Neuron (in vitro differentiated cells): ENCODE data around the gene PLAAT5.
A peak's percentile ranks its signal among the peaks of the same experiment; 100 is the strongest.

Source experiments
- H2AFZ ChIP-seq: one replicate; pipeline ENCODE4 v1.6.1; 2013; ENCODE audit warnings: low read depth, mild to moderate bottlenecking, inconsistent platforms, low read length, moderate library complexity
- H3K27me3 ChIP-seq: one replicate; pipeline ENCODE4 v1.6.1; 2013; ENCODE audit warnings: low read length; ENCODE audit not compliant: insufficient read depth
- H3K36me3 ChIP-seq: one replicate; pipeline ENCODE4 v1.6.1; 2013; ENCODE audit warnings: low read length; ENCODE audit not compliant: insufficient read depth
- H3K4me1 ChIP-seq: one replicate; pipeline ENCODE4 v1.6.1; 2013; ENCODE audit warnings: low read length; ENCODE audit not compliant: insufficient read depth
- H3K4me3 ChIP-seq: 2 replicates; pipeline ENCODE4 v1.5.1; 2013; ENCODE audit warnings: mild to moderate bottlenecking, low read length, moderate library complexity
- H3K9me3 ChIP-seq: one replicate; pipeline ENCODE4 v1.6.1; 2013; ENCODE audit warnings: low read length

PLAAT5 gene

GRCh38 chr11:63491636-63492372 lies 837 bp upstream of the PLAAT5 start:
- Histone ChIP-seq H3K9me3 (peaks cover 3% of the 10 kb centered on the region), H3K27me3 (peaks cover 38% of the 10 kb centered on the region)

GRCh38 chr11:63491240-63491587 lies 247 bp upstream of the PLAAT5 start:
- Histone ChIP-seq H3K36me3 (no peaks in the 10 kb centered on the region), H3K4me3 (peak overlapping the region; percentile 18), H2AFZ (peak overlapping the region; percentile 65), H3K9me3 (peaks cover 3% of the 10 kb centered on the region), H3K4me1 (peaks cover 2% of the 10 kb centered on the region), H3K27me3 (peaks cover 38% of the 10 kb centered on the region)

More at GRCh38 chr11:63491636-63492372, 837 bp upstream of the PLAAT5 start:
- H3K4me3 ChIP-seq = no peak overlapping the region
- H3K36me3 ChIP-seq = no peaks in the 10 kb centered on the region
- H2AFZ ChIP-seq = no peak overlapping the region
- peaks cover 2% of the 10 kb centered on the region for H3K4me1 ChIP-seq

GRCh38 chr11:63489879-63490278 lies 1.1 kb downstream of the PLAAT5 start:
- peaks cover 3% of the 10 kb centered on the region for H3K9me3 ChIP-seq
- H2AFZ ChIP-seq = no peak overlapping the region
- no peak overlapping the region for H3K4me3 ChIP-seq
- H3K36me3 ChIP-seq = no peaks in the 10 kb centered on the region
- H3K27me3 ChIP-seq = peaks cover 38% of the 10 kb centered on the region
- H3K4me1 ChIP-seq = peaks cover 2% of the 10 kb centered on the region

GRCh38 chr11:63488789-63489188 lies 2.2 kb downstream of the PLAAT5 start:
- Histone ChIP-seq H3K36me3 (no peaks in the 10 kb centered on the region), H2AFZ (no peak overlapping the region), H3K4me3 (no peak overlapping the region), H3K4me1 (peaks cover 2% of the 10 kb centered on the region), H3K9me3 (peaks cover 3% of the 10 kb centered on the region), H3K27me3 (peaks cover 38% of the 10 kb centered on the region)

- Histone ChIP-seq H3K9me3 (peaks cover 3% of the 10 kb centered on the region), H2AFZ (no peak overlapping the region), H3K36me3 (no peaks in the 10 kb centered on the region), H3K27me3 (peaks cover 19% of the 10 kb centered on the region), H3K4me1 (no peaks in the 10 kb centered on the region), H3K4me3 (no peak overlapping the region)
Observed at GRCh38 chr11:63485777-63486176, 5.2 kb downstream of the PLAAT5 start.

GRCh38 chr11:63480039-63480438 lies 10.9 kb downstream of the PLAAT5 start:
- no peaks in the 10 kb centered on the region for H3K9me3 ChIP-seq
- no peak overlapping the region for H3K4me3 ChIP-seq
- H2AFZ ChIP-seq = no peak overlapping the region
- no peaks in the 10 kb centered on the region for H3K4me1 ChIP-seq
- no peaks in the 10 kb centered on the region for H3K27me3 ChIP-seq
- no peaks in the 10 kb centered on the region for H3K36me3 ChIP-seq

GRCh38 chr11:63478896-63479295 lies 12.1 kb downstream of the PLAAT5 start:
- no peaks in the 10 kb centered on the region for H3K9me3 ChIP-seq
- H3K4me3 ChIP-seq = no peak overlapping the region
- no peaks in the 10 kb centered on the region for H3K27me3 ChIP-seq
- H3K36me3 ChIP-seq = no peaks in the 10 kb centered on the region
- H2AFZ ChIP-seq = no peak overlapping the region
- H3K4me1 ChIP-seq = no peaks in the 10 kb centered on the region

- no peaks in the 10 kb centered on the region for H3K27me3 ChIP-seq
- H3K36me3 ChIP-seq = no peaks in the 10 kb centered on the region
- no peaks in the 10 kb centered on the region for H3K9me3 ChIP-seq
- no peak overlapping the region for H2AFZ ChIP-seq
- no peak overlapping the region for H3K4me3 ChIP-seq
- no peaks in the 10 kb centered on the region for H3K4me1 ChIP-seq
Observed at GRCh38 chr11:63476618-63477017, 14.3 kb downstream of the PLAAT5 start.

GRCh38 chr11:63472372-63472771 lies 18.6 kb downstream of the PLAAT5 start:
- Histone ChIP-seq H3K36me3 (no peaks in the 10 kb centered on the region), H2AFZ (no peak overlapping the region), H3K27me3 (no peaks in the 10 kb centered on the region), H3K4me1 (no peaks in the 10 kb centered on the region), H3K9me3 (peaks cover 4% of the 10 kb centered on the region), H3K4me3 (no peak overlapping the region)

- H3K4me3 ChIP-seq = no peak overlapping the region
- no peak overlapping the region for H2AFZ ChIP-seq
- H3K9me3 ChIP-seq = peaks cover 4% of the 10 kb centered on the region
- no peaks in the 10 kb centered on the region for H3K27me3 ChIP-seq
- no peaks in the 10 kb centered on the region for H3K36me3 ChIP-seq
- no peaks in the 10 kb centered on the region for H3K4me1 ChIP-seq
Observed at GRCh38 chr11:63470311-63470710, 20.7 kb downstream of the PLAAT5 start.

GRCh38 chr11:63462137-63462536 lies 28.8 kb downstream of the PLAAT5 start:
- Histone ChIP-seq H3K36me3 (no peaks in the 10 kb centered on the region), H3K4me1 (no peaks in the 10 kb centered on the region), H3K4me3 (no peak overlapping the region), H3K9me3 (no peaks in the 10 kb centered on the region), H3K27me3 (peaks cover 5% of the 10 kb centered on the region), H2AFZ (no peak overlapping the region)

- Histone ChIP-seq H3K9me3 (no peaks in the 10 kb centered on the region), H3K36me3 (no peaks in the 10 kb centered on the region), H3K27me3 (peaks cover 5% of the 10 kb centered on the region), H2AFZ (no peak overlapping the region), H3K4me1 (no peaks in the 10 kb centered on the region), H3K4me3 (no peak overlapping the region)
Observed at GRCh38 chr11:63459586-63459985, 31.4 kb downstream of the PLAAT5 start.

GRCh38 chr11:63448646-63449045 lies 42.3 kb downstream of the PLAAT5 start:
- Histone ChIP-seq H3K9me3 (no peaks in the 10 kb centered on the region), H3K27me3 (no peaks in the 10 kb centered on the region), H2AFZ (no peak overlapping the region), H3K4me3 (no peak overlapping the region), H3K36me3 (no peaks in the 10 kb centered on the region), H3K4me1 (no peaks in the 10 kb centered on the region)

- Histone ChIP-seq H3K27me3 (no peaks in the 10 kb centered on the region), H2AFZ (no peak overlapping the region), H3K4me1 (no peaks in the 10 kb centered on the region), H3K4me3 (no peak overlapping the region), H3K36me3 (no peaks in the 10 kb centered on the region), H3K9me3 (no peaks in the 10 kb centered on the region)
Observed at GRCh38 chr11:63445720-63446119, 45.2 kb downstream of the PLAAT5 start.
